ENCODE results near the gene LRFN3. TPM values are rescaled to one million over a fixed set of nuclear protein-coding genes. Genes with fewer than 3 reads are reported as not detected.

Gene LRFN3
- total RNA-seq, 2 experiments from 2014 or later = 4.2 to 4.5 TPM

DNA sequence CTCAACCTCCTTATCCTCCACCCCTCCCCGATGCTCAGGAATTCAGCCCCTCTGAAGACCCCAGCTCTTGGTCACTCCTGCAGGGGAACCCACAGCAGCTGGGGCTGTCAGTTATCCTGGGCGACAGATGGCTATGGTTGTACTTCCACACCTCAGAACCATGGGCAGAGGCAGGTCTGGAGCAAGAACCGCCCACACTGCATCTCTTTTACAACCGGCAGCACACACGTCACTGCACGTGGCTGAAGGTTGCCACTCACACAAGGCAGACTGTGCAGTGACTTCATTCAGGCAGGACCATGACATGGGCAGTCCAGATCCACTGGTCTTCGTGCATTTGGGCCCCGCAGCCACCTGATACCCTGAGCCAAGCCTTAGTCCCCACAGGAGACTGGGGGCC, 37.3 kb downstream of the LRFN3 start:
- Histone ChIP-seq H3K4me1 (ENCODE audit: insufficient read depth, low read length) (no peaks in the 10 kb centered on the region), H3K36me3 (ENCODE audit: insufficient read depth, low read length) (no peaks in the 10 kb centered on the region), H3K27ac (ENCODE audit: low read depth in 1 of 2, low read length in 2 of 2) (no peak overlapping the region), H3K4me3 (ENCODE audit: low read length) (no peak overlapping the region), H3K9me3 (ENCODE audit: control insufficient read depth in 1 of 2, insufficient read depth in 1 of 2, low read length in 2 of 2) (peaks cover 0 to 7% of the 10 kb centered on the region in 2 experiments), H3K27me3 (ENCODE audit: control insufficient read depth in 1 of 2, insufficient read depth in 2 of 2, low read length in 2 of 2) (no peaks in the 10 kb centered on the region)
- Mint-ChIP-seq H3K4me3 (no peak overlapping the region), H3K27me3 (peaks cover 8% of the 10 kb centered on the region), H3K4me1 (ENCODE audit: low read depth) (no peaks in the 10 kb centered on the region), H3K27ac (no peak overlapping the region), H3K9me3 (no peaks in the 10 kb centered on the region), H3K36me3 (ENCODE audit: low read depth) (no peaks in the 10 kb centered on the region)
- CTCF ChIA-PET = no interaction called here
- ATAC-seq (ENCODE audit: poor library complexity) (no peak), DNase-seq (no peak)
- intact Hi-C loops (cut with DNase I, micrococcal nuclease) = no loop called here
- POLR2A ChIA-PET = no interaction called here
- no peak for TF ChIP-seq CTCF (IDR thresholded peaks at IDR 0.05)

- POLR2A ChIA-PET = no interaction called here
- ATAC-seq (ENCODE audit: poor library complexity) = peak; percentile 51
These were observed 39.5 kb downstream of the LRFN3 start for GRCh38 chr19:35975608-35976214.

DNA sequence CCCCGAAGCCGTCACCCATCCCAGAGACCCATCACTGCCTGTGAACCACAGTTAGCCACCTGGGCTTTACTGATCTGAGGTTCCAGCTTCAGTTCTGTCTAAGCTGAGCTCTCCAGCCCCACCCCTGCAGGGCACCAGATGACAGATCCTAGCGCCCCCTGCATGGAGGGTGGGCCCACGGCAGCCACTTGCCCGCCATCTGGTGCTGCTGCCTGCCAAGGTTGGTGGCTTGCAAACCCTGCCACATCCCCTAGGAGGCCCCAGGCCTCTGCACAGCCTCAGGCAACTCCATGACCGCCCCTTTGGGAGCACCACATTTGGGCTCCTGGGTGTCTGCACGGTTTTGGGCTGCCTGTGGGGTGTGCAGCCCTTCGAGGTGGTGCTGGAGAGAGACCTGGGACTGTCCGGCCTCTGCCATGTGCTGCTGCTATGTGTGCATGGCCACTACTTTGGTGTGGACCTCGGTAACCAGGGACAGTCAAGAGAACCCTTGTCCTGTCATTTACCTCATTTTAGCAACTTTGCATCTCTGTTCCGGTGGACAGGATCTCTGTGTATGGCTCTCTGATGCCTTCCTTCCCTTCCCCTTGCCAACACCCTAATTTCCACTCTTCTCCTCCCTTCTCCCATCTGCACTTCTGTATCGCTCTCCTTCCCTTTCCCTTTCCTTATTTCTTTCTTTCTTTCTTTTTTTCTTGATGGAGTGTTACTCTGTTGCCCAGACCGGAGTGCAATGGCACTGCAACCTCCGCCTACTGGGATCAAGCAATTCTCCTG, 41.5 kb downstream of the LRFN3 start:
- Mint-ChIP-seq H3K9me3 (no peaks in the 10 kb centered on the region), H3K4me3 (no peak overlapping the region), H3K4me1 (ENCODE audit: low read depth) (no peaks in the 10 kb centered on the region), H3K27ac (no peak overlapping the region), H3K27me3 (peaks cover 32% of the 10 kb centered on the region), H3K36me3 (ENCODE audit: low read depth) (no peaks in the 10 kb centered on the region)
- Histone ChIP-seq H3K36me3 (ENCODE audit: insufficient read depth, low read length) (no peaks in the 10 kb centered on the region), H3K27ac (ENCODE audit: low read depth in 1 of 2, low read length in 2 of 2) (no peak overlapping the region), H3K27me3 (ENCODE audit: control insufficient read depth in 1 of 2, insufficient read depth in 2 of 2, low read length in 2 of 2) (peaks cover 0 to 5% of the 10 kb centered on the region in 2 experiments), H3K9me3 (ENCODE audit: control insufficient read depth in 1 of 2, insufficient read depth in 1 of 2, low read length in 2 of 2) (peaks cover 0 to 7% of the 10 kb centered on the region in 2 experiments), H3K4me3 (ENCODE audit: low read length) (no peak overlapping the region), H3K4me1 (ENCODE audit: insufficient read depth, low read length) (no peaks in the 10 kb centered on the region)
- TF ChIP-seq CTCF (IDR thresholded peaks at IDR 0.05) = no peak
- intact Hi-C loops (cut with DNase I, micrococcal nuclease) = no loop called here
- ATAC-seq (ENCODE audit: poor library complexity) (peak; percentile 54), DNase-seq (peak in 2 of 14 experiments; percentile 32 to 50)
- ChIA-PET POLR2A (no interaction called here), CTCF (no interaction called here)

More at GRCh38 chr19:35975608-35976214, 39.5 kb downstream of the LRFN3 start:
- Histone ChIP-seq H3K36me3 (ENCODE audit: insufficient read depth, low read length) (no peaks in the 10 kb centered on the region), H3K27ac (ENCODE audit: low read depth in 1 of 2, low read length in 2 of 2) (no peak overlapping the region), H3K4me3 (ENCODE audit: low read length) (no peak overlapping the region), H3K4me1 (ENCODE audit: insufficient read depth, low read length) (no peaks in the 10 kb centered on the region), H3K9me3 (ENCODE audit: control insufficient read depth in 1 of 2, insufficient read depth in 1 of 2, low read length in 2 of 2) (peaks cover 0 to 7% of the 10 kb centered on the region in 2 experiments), H3K27me3 (ENCODE audit: control insufficient read depth in 1 of 2, insufficient read depth in 2 of 2, low read length in 2 of 2) (peaks cover 0 to 5% of the 10 kb centered on the region in 2 experiments)
- TF ChIP-seq CTCF (IDR thresholded peaks at IDR 0.05) = no peak
- intact Hi-C loops (cut with DNase I, micrococcal nuclease) = no loop called here
- DNase-seq = peak in 2 of 14 experiments; percentile 45 to 47
- H3K27me3 Mint-ChIP-seq = peaks cover 17% of the 10 kb centered on the region
- H3K4me3 Mint-ChIP-seq = no peak overlapping the region
- no peak overlapping the region for H3K27ac Mint-ChIP-seq
- no peaks in the 10 kb centered on the region for H3K9me3 Mint-ChIP-seq
- H3K36me3 Mint-ChIP-seq (ENCODE audit: low read depth) = no peaks in the 10 kb centered on the region
- CTCF ChIA-PET = interaction anchor here (0.7 kb wide), 1 partner anchor 17 kb away, joined by 3 read pairs; no protein-coding TSS in a partner anchor
- H3K4me1 Mint-ChIP-seq (ENCODE audit: low read depth) = no peaks in the 10 kb centered on the region
